DOHH2 (cell line): Measurements from ENCODE around the gene RAB22A.

Experiments
- H3F3A ChIP-seq: fragments of 200-600 bp; sonication (generic), shearing (Covaris generic); 2 replicates; pipeline ENCODE4 v1.6.0; 2016; ENCODE audit warnings: antibody characterized with exemption, mild to moderate bottlenecking; ENCODE audit not compliant: control insufficient read depth, insufficient read depth
- H3K27ac ChIP-seq: fragments of 200-600 bp; sonication (generic); 2 replicates; pipeline ENCODE4 v1.5.1; 2014; ENCODE audit warnings: low read depth, mild to moderate bottlenecking, low read length, moderate library complexity
- H3K27me3 ChIP-seq: fragments of 200-600 bp; sonication (generic); 2 replicates; pipeline ENCODE4 v1.6.1; 2014; ENCODE audit warnings: mild to moderate bottlenecking, low read length, mixed read lengths; ENCODE audit not compliant: control insufficient read depth
- H3K36me3 ChIP-seq: fragments of 200-600 bp; sonication (generic); 2 replicates; pipeline ENCODE4 v1.6.1; 2014; ENCODE audit warnings: mild to moderate bottlenecking, low read length, moderate library complexity, mixed read lengths; ENCODE audit not compliant: control insufficient read depth
- H3K4me1 ChIP-seq: fragments of 200-600 bp; sonication (generic); 2 replicates; pipeline ENCODE4 v1.6.1; 2014; ENCODE audit warnings: mild to moderate bottlenecking, low read length, mixed read lengths; ENCODE audit not compliant: control insufficient read depth
- H3K4me2 ChIP-seq: fragments of 200-600 bp; sonication (generic); 2 replicates; pipeline ENCODE4 v1.6.0; 2014; ENCODE audit warnings: mild to moderate bottlenecking, low read length, moderate library complexity
- H3K4me3 ChIP-seq: fragments of 200-600 bp; sonication (generic); 2 replicates; pipeline ENCODE4 v1.5.1; 2014; ENCODE audit warnings: mild to moderate bottlenecking, low read length, mixed read lengths
- H3K79me2 ChIP-seq: fragments of 200-600 bp; sonication (generic); 2 replicates; pipeline ENCODE4 v1.6.1; 2014; ENCODE audit warnings: mild to moderate bottlenecking, low read length, mixed read lengths; ENCODE audit not compliant: control insufficient read depth
- H3K9me2 ChIP-seq: fragments of 200-600 bp; sonication (generic); replicated peaks from 2 replicates; pipeline ENCODE4 v1.6.1; 2014; ENCODE audit warnings: mild to moderate bottlenecking, low read length, mixed read lengths; ENCODE audit not compliant: control insufficient read depth
- H3K9me3 ChIP-seq: fragments of 200-600 bp; sonication (generic); 2 replicates; pipeline ENCODE4 v1.6.1; 2014; ENCODE audit warnings: antibody characterized with exemption, low read length, mixed read lengths; ENCODE audit not compliant: control insufficient read depth, insufficient read depth
- H4K20me1 ChIP-seq: fragments of 200-600 bp; sonication (generic); 2 replicates; pipeline ENCODE4 v1.6.0; 2014; ENCODE audit warnings: low read depth, mild to moderate bottlenecking, antibody characterized with exemption, low read length, moderate library complexity; ENCODE audit not compliant: control insufficient read depth, insufficient read depth
- CTCF ChIP-seq: fragments of 200-600 bp; sonication (generic); IDR thresholded peaks from one replicate; pipeline ENCODE4 v1.5.1; 2014; ENCODE audit warnings: antibody characterized with exemption, mild to moderate bottlenecking, low read depth, low read length; ENCODE audit not compliant: poor library complexity, severe bottlenecking
- EZH2phosphoT487 ChIP-seq: fragments of 200-600 bp; sonication (generic); IDR thresholded peaks from 2 replicates; pipeline ENCODE4 v1.6.1; 2017; ENCODE audit warnings: borderline replicate concordance, mild to moderate bottlenecking, antibody characterized with exemption, low read length, moderate library complexity, mixed read lengths

The RAB22A gene

DNA sequence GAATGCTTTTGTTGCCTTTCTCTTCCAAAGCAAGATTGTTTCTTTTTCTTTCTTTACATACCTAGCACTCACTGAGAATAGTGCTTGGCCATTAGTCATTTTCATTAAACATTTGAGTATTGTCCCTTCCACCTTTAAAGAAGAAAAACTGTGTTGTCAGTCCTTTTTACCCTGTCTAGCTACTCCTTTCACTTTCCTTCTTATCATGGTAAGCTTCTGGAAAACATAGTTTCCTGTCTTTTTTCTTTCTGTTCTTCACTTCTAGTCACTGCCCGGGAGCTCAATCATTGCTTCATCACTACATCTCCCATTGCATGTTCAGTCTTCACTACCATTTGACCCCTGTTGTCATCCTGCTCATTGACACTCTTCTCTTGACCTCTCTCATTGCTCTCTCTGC is 91.6 kb downstream of the RAB22A start:
- Histone ChIP-seq H3K27me3 (no peaks in the 10 kb centered on the region), H3K27ac (no peak overlapping the region), H3K36me3 (peaks cover 34% of the 10 kb centered on the region), H3K4me1 (peaks cover 54% of the 10 kb centered on the region), H3K4me2 (no peak overlapping the region), H3K9me2 (no peaks in the 10 kb centered on the region), H3F3A (peaks cover 3% of the 10 kb centered on the region), H3K9me3 (no peaks in the 10 kb centered on the region), H3K79me2 (peaks cover 100% of the 10 kb centered on the region), H3K4me3 (no peak overlapping the region), H4K20me1 (peaks cover 48% of the 10 kb centered on the region)
- TF ChIP-seq EZH2phosphoT487, result no peak
- no peak for TF ChIP-seq CTCF

DNA sequence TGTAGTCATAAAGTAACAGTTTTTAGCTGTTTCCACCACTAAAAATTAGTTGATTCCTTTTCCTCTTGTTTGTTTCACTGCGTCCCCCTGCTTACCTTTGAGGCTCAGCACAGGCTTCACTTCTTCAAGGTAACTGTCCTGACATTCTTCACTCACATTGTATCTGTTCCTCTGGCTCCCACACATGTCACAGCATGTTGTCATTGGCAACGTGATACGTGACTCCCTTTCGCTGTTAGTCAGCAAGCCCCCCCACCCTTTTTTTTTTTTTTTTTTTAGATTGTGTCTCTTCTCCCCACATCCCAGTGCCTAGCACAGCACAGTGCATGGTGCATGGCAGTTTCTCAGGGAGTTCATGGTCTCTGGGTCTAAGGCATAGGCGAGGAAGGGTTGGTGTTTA is 92.8 kb downstream of the RAB22A start:
- no peaks in the 10 kb centered on the region for H3K27me3 ChIP-seq
- H3K4me3 ChIP-seq, result no peak overlapping the region
- H4K20me1 ChIP-seq, result peaks cover 40% of the 10 kb centered on the region
- peaks cover 100% of the 10 kb centered on the region for H3K79me2 ChIP-seq
- H3K27ac ChIP-seq, result no peak overlapping the region
- H3K9me2 ChIP-seq, result no peaks in the 10 kb centered on the region
- no peaks in the 10 kb centered on the region for H3K9me3 ChIP-seq
- TF ChIP-seq EZH2phosphoT487 (no peak), CTCF (no peak)
- H3K36me3 ChIP-seq, result peaks cover 25% of the 10 kb centered on the region
- H3K4me1 ChIP-seq, result peaks cover 62% of the 10 kb centered on the region
- peaks cover 12% of the 10 kb centered on the region for H3F3A ChIP-seq
- 0 out of 2 replicates have a peak overlapping the region, but pooled peaks have one; percentile 9 for H3K4me2 ChIP-seq

GRCh38 chr20:58402827-58403226 is 93.3 kb downstream of the RAB22A start:
- TF ChIP-seq EZH2phosphoT487, result no peak
- no peak for TF ChIP-seq CTCF
- Histone ChIP-seq H3K4me1 (peaks cover 68% of the 10 kb centered on the region), H3K79me2 (peaks cover 100% of the 10 kb centered on the region), H3K4me3 (no peak overlapping the region), H4K20me1 (peaks cover 35% of the 10 kb centered on the region), H3K36me3 (peaks cover 20% of the 10 kb centered on the region), H3K27me3 (no peaks in the 10 kb centered on the region), H3K9me2 (no peaks in the 10 kb centered on the region), H3K4me2 (no peak overlapping the region; the same call in 1 of the 2 replicates), H3K9me3 (no peaks in the 10 kb centered on the region), H3F3A (peaks cover 15% of the 10 kb centered on the region), H3K27ac (no peak overlapping the region)

- H3F3A ChIP-seq, result peaks cover 18% of the 10 kb centered on the region
- H3K79me2 ChIP-seq, result peaks cover 100% of the 10 kb centered on the region
- no peaks in the 10 kb centered on the region for H3K9me2 ChIP-seq
- H4K20me1 ChIP-seq, result peaks cover 31% of the 10 kb centered on the region
- H3K36me3 ChIP-seq, result peaks cover 16% of the 10 kb centered on the region
- H3K4me2 ChIP-seq, result no peak overlapping the region
- H3K27ac ChIP-seq, result no peak overlapping the region
- H3K4me3 ChIP-seq, result no peak overlapping the region
- H3K27me3 ChIP-seq, result no peaks in the 10 kb centered on the region
- no peaks in the 10 kb centered on the region for H3K9me3 ChIP-seq
- H3K4me1 ChIP-seq, result peaks cover 69% of the 10 kb centered on the region
- no peak for TF ChIP-seq EZH2phosphoT487
Measured at GRCh38 chr20:58403272-58403671, 93.8 kb downstream of the RAB22A start.
